Left lung (tissue), 10 donors: ENCODE data around the gene KREMEN2. TPM values are rescaled to one million over a fixed set of nuclear protein-coding genes. Genes with fewer than 3 reads are reported as not detected.
"Not testable (repeated sequence)": the region's sequence is repeated elsewhere in the genome, so short reads cannot be mapped to it uniquely, and the experiment has no call there.

Experiments
- ATAC-seq: fragments of 200-7000 bp; cut with Tn5 transposase; one replicate; pipeline ENCODE4 v1.9.1; 2020; ENCODE audit warnings: moderate library complexity
- DNase-seq, 4 donors: peaks; one replicate each; pipeline ENCODE4 v3.0.0-alpha.2; 2013 to 2020
- H3K27ac ChIP-seq, 2 donors: fragments of 200-600 bp; sonication (generic) in 1 of 2; one replicate each; pipeline versions ENCODE4 v1.5.0 to v1.8.0; 2020 to 2021
- H3K27me3 ChIP-seq, 2 donors: fragments of 200-600 bp; sonication (generic) in 1 of 2; one replicate each; pipeline versions ENCODE4 v1.5.0 to v1.8.0; 2020 to 2021
- H3K36me3 ChIP-seq, 2 donors: fragments of 200-600 bp; sonication (generic) in 1 of 2; one replicate each; pipeline versions ENCODE4 v1.5.0 to v1.8.0; 2020 to 2021
- H3K4me1 ChIP-seq, 2 donors: fragments of 200-600 bp; one replicate each; pipeline ENCODE4 v1.8.0; 2021
- H3K4me3 ChIP-seq, 2 donors: fragments of 200-600 bp; sonication (generic) in 1 of 2; one replicate each; pipeline versions ENCODE4 v1.5.0 to v1.8.0; 2020 to 2021; ENCODE audit warnings: mild to moderate bottlenecking in 1 of 2
- H3K9me3 ChIP-seq, 2 donors: fragments of 200-600 bp; sonication (generic) in 1 of 2; one replicate each; pipeline versions ENCODE4 v1.5.0 to v1.8.0; 2020 to 2021
- intact Hi-C, 2 donors: fragments of 100-400 bp; cut with DNase I; formaldehyde crosslinking; loops; one replicate each; pipeline versions ENCODE4 v1.11.2 to v1.14.2; 2022
- polyA plus RNA-seq, 6 donors: library from polyadenylated mRNA; unstranded; fragments of 120-200 nt; gene quantifications; one replicate each; pipeline ENCODE4 v1.2.1, GENCODE V29; 2013; ENCODE audit not compliant: insufficient read length in 6 of 6
- total RNA-seq, 2 donors: library from RNA; stranded (reverse); fragmentation: NEBNext Ultra II Directional; extraction: Animal tissue kit (Norgen Biotek cat#: 25700); gene quantifications; one replicate each; pipeline ENCODE4 v1.2.1, GENCODE V29; 2021
- TF ChIP-seq, protein P1 (sequence below), 2 donors: fragments of 200-600 bp; sonication (generic) in 1 of 2; IDR thresholded peaks; one replicate each; pipeline versions ENCODE4 v1.5.0 to v1.8.0; 2021; ENCODE audit warnings: antibody characterized with exemption in 2 of 2
- donor health status: DM: no; HTN: yes; CAD: no.
- donor health status: DM: no; HTN: no; CAD: no.

Gene KREMEN2
- total and polyA plus RNA-seq, 8 donors = 0.17 to 0.36 (median 0.20) TPM; not detected in 3

DNA sequence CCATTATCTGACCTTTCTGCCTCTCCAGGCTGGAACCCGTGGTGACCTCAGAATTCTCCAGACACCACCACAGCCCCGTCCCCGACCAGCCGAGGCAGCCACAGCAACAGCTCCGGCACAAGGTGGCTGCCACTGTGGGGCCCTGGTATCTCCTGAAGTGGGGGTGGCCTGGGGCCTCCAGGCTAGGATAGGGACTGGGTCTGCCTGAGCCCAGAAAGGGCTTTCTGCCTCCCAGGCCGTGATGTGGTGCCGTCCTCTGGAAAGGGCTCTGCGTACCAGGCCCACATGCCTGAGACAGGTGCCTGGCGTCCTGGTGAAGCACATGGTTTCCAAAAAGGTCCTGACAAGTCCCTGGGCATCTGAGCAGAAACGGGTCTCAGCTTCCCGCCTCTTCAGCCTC lies 35.3 kb upstream of the KREMEN2 start:
- Histone ChIP-seq H3K36me3 (peaks cover 0 to 40% of the 10 kb centered on the region in 2 donors), H3K4me1 (peaks cover 0 to 11% of the 10 kb centered on the region in 2 donors), H3K27ac (no peak overlapping the region), H3K9me3 (no peaks in the 10 kb centered on the region), H3K4me3 (no peak overlapping the region), H3K27me3 (no peaks in the 10 kb centered on the region)
- DNase-seq (no peak), ATAC-seq (no peak)
- intact Hi-C loops = loop anchor here in 1 of 2 donors (10.0 kb wide), 1 partner anchor 54 kb away; no protein-coding TSS in a partner anchor
- TF ChIP-seq, protein P1, sequence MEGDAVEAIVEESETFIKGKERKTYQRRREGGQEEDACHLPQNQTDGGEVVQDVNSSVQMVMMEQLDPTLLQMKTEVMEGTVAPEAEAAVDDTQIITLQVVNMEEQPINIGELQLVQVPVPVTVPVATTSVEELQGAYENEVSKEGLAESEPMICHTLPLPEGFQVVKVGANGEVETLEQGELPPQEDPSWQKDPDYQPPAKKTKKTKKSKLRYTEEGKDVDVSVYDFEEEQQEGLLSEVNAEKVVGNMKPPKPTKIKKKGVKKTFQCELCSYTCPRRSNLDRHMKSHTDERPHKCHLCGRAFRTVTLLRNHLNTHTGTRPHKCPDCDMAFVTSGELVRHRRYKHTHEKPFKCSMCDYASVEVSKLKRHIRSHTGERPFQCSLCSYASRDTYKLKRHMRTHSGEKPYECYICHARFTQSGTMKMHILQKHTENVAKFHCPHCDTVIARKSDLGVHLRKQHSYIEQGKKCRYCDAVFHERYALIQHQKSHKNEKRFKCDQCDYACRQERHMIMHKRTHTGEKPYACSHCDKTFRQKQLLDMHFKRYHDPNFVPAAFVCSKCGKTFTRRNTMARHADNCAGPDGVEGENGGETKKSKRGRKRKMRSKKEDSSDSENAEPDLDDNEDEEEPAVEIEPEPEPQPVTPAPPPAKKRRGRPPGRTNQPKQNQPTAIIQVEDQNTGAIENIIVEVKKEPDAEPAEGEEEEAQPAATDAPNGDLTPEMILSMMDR (IDR thresholded peaks at IDR 0.05) = no peak

DNA sequence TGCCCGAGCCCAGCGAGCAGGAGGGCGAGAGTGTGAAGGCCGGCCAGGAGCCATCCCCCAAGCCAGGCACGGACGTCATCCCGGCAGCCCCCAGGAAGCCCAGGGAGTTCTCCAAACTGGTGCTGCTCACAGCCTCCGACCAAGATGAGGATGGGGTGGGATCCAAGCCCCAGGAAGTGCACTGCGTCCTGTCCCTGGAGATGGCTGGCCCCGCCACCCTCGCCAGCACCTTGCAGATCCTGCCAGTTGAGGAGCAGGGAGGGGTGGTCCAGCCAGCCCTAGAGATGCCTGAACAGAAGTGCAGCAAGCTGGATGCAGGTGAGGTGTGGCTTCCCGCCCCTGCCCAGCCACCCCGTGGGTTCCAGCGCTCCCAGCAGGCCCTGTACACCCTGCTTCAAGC lies 34.4 kb upstream of the KREMEN2 start:
- Histone ChIP-seq H3K27me3 (no peaks in the 10 kb centered on the region), H3K9me3 (no peaks in the 10 kb centered on the region), H3K4me1 (peaks cover 0 to 11% of the 10 kb centered on the region in 2 donors), H3K27ac (no peak overlapping the region), H3K36me3 (peaks cover 0 to 47% of the 10 kb centered on the region in 2 donors), H3K4me3 (no peak overlapping the region)
- peak in 1 of 4 donors; percentile 62 for DNase-seq
- TF ChIP-seq, protein P1 (IDR thresholded peaks at IDR 0.05) = no peak
- intact Hi-C loops = loop anchor here in 1 of 2 donors (10.0 kb wide), 1 partner anchor 55 kb away; no protein-coding TSS in a partner anchor
- ATAC-seq = no peak

DNA sequence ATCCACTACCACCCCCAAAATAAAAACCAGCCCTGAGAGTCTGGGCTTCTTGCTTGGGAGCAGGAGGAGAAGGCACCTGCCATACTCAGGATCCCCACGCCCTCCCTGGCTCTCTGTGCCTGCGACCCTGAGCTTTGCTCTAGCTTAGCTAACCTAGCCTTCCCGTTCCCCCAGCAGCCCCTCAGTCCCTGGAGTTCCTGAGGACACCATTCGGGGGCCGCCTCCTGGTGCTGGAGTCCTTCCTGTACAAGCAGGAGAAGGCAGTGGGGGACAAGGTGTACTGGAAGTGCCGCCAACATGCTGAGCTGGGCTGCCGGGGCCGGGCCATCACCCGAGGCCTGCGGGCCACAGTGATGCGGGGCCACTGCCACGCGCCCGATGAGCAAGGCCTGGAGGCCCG lies 33.8 kb upstream of the KREMEN2 start:
- Histone ChIP-seq H3K4me3 (no peak overlapping the region), H3K4me1 (peaks cover 0 to 11% of the 10 kb centered on the region in 2 donors), H3K27me3 (no peaks in the 10 kb centered on the region), H3K27ac (no peak overlapping the region), H3K9me3 (no peaks in the 10 kb centered on the region), H3K36me3 (peaks cover 0 to 50% of the 10 kb centered on the region in 2 donors)
- TF ChIP-seq, protein P1 (IDR thresholded peaks at IDR 0.05) = no peak
- DNase-seq (no peak), ATAC-seq (no peak)
- intact Hi-C loops = no loop called here

DNA sequence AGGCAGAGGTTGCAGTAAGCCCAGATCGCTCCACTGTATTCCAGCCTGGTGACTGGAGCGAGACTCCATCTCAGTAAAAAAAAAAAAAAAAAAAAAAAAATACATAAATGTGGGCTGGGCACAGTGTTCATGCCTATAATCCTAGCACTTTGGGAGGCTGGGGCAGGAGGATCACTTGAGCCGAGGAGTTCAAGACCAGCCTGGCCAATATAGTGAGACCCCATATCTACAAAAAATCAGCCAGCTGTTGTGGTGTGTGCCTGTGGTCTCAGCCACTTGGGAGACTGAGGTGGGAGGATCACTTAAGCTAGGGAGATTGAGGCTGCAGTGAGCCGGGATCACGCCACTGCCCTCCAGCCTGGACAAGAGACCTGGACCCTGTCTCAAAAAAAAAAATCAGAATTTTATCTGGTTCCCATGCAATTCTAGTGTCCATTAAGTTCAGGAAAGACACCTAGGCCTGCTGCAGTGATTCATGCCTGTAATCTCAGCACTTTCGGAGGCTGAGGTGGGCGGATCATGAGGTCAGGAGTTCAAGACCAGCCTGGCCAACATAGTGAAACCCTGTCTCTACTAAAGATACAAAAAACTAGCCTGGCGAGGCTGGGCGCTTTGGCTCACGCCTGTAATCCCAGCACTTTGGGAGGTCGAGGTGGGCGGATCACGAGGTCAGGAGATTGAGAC lies 32.7 kb upstream of the KREMEN2 start:
- H3K9me3 ChIP-seq, H3K27ac ChIP-seq, intact Hi-C loops, H3K4me3 ChIP-seq, DNase-seq, ATAC-seq, H3K27me3 ChIP-seq: not testable (repeated sequence)
- Histone ChIP-seq H3K4me1 (peaks cover 0 to 11% of the 10 kb centered on the region in 2 donors), H3K36me3 (peaks cover 0 to 61% of the 10 kb centered on the region in 2 donors)

DNA sequence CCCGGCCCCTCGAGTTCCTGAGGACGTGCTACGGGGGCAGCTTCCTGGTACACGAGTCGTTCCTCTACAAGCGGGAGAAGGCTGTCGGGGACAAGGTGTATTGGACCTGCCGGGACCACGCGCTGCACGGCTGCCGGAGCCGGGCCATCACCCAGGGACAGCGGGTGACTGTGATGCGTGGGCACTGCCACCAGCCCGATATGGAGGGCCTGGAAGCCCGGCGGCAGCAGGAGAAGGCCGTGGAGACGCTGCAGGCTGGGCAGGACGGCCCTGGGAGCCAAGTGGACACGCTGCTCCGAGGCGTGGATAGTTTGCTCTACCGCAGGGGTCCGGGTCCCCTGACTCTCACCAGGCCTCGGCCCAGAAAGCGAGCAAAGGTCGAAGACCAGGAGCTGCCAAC lies 30.9 kb upstream of the KREMEN2 start:
- ATAC-seq (no peak), DNase-seq (no peak)
- Histone ChIP-seq H3K4me3 (no peak overlapping the region), H3K36me3 (peaks cover 0 to 79% of the 10 kb centered on the region in 2 donors), H3K4me1 (no peaks in the 10 kb centered on the region), H3K9me3 (no peaks in the 10 kb centered on the region), H3K27ac (no peak overlapping the region), H3K27me3 (no peaks in the 10 kb centered on the region)
- intact Hi-C loops = no loop called here
- TF ChIP-seq, protein P1 (IDR thresholded peaks at IDR 0.05) = no peak
